HG03571 (cell line): ENCODE measurements around the gene COQ4.

Experiments used
- ATAC-seq: cut with Tn5 transposase; IDR thresholded peaks from one replicate; pipeline ENCODE4 v1.9.1; 2021; ENCODE audit not compliant: unreplicated experiment

COQ4 gene

GRCh38 chr9:128372188-128372641, 49.6 kb downstream of the COQ4 start:
- no peak for ATAC-seq

- no peak for ATAC-seq
Measured at GRCh38 chr9:128372784-128373183, 50.1 kb downstream of the COQ4 start.

DNA sequence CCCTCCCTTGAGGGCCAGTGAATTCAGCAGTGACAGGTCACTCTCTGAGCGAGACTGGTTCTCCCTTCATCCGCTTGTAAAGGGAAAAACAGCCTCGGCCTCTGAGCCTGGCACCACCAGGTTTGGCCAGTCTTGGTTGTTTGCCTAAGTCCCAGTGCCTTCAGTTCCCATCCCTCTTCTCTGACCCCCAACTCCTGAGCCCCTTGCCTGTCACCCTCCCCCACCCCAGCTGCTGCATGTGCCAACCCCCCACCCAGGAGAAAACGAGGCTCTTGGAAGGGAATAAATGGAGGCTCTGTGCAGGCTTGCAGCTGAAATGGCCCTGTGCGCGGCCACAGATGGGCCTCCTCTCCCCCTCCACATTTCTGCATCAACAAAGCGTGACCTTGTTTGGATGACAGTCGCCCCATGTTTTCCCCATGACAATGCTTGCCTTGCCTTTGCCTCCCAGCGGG, 51.6 kb downstream of the COQ4 start:
- no peak for ATAC-seq

- ATAC-seq: no peak
Measured at GRCh38 chr9:128375865-128376264, 53.2 kb downstream of the COQ4 start.

DNA sequence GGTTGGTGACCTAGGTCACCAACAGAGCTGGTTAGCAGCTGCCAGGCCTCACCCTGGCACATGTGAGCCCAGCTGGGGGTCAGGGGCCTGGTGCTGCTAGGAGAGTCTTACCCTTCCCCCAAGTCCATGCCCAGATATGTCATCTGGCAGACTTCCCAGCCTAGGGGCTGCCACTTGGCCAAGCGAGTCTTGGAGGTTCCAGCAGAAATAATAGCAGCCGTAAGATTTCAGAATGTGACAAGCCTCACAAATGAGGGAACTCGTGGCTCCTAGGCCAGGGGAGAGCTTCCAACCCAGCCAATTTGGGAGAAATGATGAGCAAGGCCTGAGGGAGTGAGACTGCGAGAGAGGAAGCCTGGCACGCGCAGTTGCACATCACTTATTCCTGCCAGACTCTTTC, 59.6 kb downstream of the COQ4 start:
- no peak for ATAC-seq

DNA sequence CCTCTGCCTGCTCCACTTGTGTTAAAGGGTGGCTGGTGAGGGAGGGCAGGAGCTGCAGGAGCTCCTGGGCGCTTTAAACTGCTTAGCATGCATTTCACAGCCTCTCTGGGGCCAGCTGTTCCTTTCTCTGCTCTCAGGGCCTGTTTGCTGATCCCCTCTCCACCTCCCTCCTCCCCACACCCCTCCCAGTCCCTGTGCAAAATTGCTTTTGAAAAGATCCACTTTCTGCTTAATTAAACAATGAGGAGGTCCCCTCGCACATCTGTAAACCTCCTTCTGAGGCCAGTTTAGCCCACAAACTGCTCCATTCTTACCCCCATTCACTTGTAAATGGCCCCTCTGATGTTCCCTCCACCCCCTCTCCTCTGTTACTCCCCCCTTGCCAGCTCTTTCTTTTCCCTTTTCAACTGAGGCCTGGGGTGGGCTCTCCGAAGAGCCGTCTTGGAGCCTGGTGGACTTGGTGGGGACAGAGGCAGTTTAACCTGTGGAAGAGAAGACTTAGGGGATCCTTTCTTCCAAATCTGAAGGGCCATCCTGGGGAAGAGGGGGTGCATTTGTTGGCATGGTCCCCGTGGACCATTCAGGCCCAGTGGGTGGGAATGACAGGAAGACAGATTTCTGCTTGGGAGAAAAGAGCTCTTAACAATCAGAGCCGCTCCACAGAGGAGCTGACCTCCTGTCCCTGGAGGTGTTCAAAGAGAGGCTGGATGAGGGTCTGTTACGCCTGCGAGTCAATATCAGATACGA, 60.5 kb downstream of the COQ4 start:
- no peak for ATAC-seq
